GM18867 (cell line): Measurements from ENCODE around the gene TBL1XR1.
"Not testable (repeated sequence)": the region's sequence is repeated elsewhere in the genome, so short reads cannot be mapped to it uniquely, and the experiment has no call there.

Experiments
- ATAC-seq: cut with Tn5 transposase; IDR thresholded peaks from one replicate; pipeline ENCODE4 v1.9.1; 2021; ENCODE audit warnings: mild to moderate bottlenecking, moderate library complexity; ENCODE audit not compliant: unreplicated experiment

TBL1XR1 gene

GRCh38 chr3:177185035-177185574 is 12.2 kb downstream of the TBL1XR1 start:
- ATAC-seq: peak; percentile 41

- ATAC-seq: peak; percentile 94
Observed at GRCh38 chr3:177184602-177185001, 12.7 kb downstream of the TBL1XR1 start.

GRCh38 chr3:177182352-177182751 is 14.9 kb downstream of the TBL1XR1 start:
- no peak for ATAC-seq

GRCh38 chr3:177181418-177181817 is 15.9 kb downstream of the TBL1XR1 start:
- no peak for ATAC-seq

GRCh38 chr3:177180506-177180905 is 16.8 kb downstream of the TBL1XR1 start:
- ATAC-seq: no peak

- no peak for ATAC-seq
Observed at GRCh38 chr3:177179281-177180067, 17.8 kb downstream of the TBL1XR1 start.

GRCh38 chr3:177177749-177178221 is 19.5 kb downstream of the TBL1XR1 start:
- ATAC-seq: no peak

GRCh38 chr3:177174607-177175170 is 22.6 kb downstream of the TBL1XR1 start:
- no peak for ATAC-seq

- ATAC-seq: no peak
Observed at GRCh38 chr3:177169936-177170722, 27.2 kb downstream of the TBL1XR1 start.

- ATAC-seq: no peak
Observed at GRCh38 chr3:177168431-177168830, 28.9 kb downstream of the TBL1XR1 start.

- ATAC-seq: no peak
Observed at GRCh38 chr3:177162742-177163141, 34.5 kb downstream of the TBL1XR1 start.

- not testable (repeated sequence) for ATAC-seq
Observed at GRCh38 chr3:177161603-177162002, 35.7 kb downstream of the TBL1XR1 start.

GRCh38 chr3:177158461-177158860 is 38.8 kb downstream of the TBL1XR1 start:
- ATAC-seq: no peak

- ATAC-seq: no peak
Observed at GRCh38 chr3:177157492-177157891, 39.8 kb downstream of the TBL1XR1 start.

- no peak for ATAC-seq
Observed at GRCh38 chr3:177154733-177155132, 42.5 kb downstream of the TBL1XR1 start.

- peak; percentile 85 for ATAC-seq
Observed at GRCh38 chr3:177150970-177151627, 46.2 kb downstream of the TBL1XR1 start.

- ATAC-seq: peak; percentile 16
Observed at GRCh38 chr3:177150218-177150916, 46.9 kb downstream of the TBL1XR1 start.

- no peak for ATAC-seq
Observed at GRCh38 chr3:177149106-177149505, 48.2 kb downstream of the TBL1XR1 start.

- no peak for ATAC-seq
Observed at GRCh38 chr3:177147790-177148189, 49.5 kb downstream of the TBL1XR1 start.

- no peak for ATAC-seq
Observed at GRCh38 chr3:177146646-177147045, 50.6 kb downstream of the TBL1XR1 start.
